ENCODE results near the gene ST8SIA6.
"Not testable (repeated sequence)": the region's sequence is repeated elsewhere in the genome, so short reads cannot be mapped to it uniquely, and the experiment has no call there.

Gene ST8SIA6

DNA sequence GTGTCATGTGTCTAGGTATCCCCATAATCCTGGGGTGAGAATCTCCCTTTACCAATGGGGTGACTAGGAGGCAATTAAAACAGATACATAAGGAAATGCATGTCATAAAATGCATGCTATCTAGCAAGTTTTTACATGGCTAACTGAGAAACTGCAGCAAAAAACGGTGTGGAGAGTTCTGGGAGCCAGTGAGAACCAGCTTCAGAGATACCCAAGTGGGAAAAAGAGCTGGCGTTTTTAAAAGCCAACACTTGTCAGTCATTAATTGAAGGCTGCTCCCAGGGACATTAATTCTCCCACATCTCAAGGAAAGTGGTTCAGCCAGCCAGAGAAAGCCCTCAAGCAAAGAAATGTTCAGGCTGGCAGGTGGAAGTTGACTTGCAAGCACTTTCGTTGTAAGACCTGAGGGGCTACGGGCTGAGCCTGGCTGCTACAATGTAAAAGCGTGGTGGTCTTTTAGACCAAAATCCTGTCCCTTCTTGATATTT, 28.1 kb downstream of the ST8SIA6 start:
- DNase-seq (ENCODE audit: low read depth in 3 of 3), result no peak

- DNase-seq (ENCODE audit: low read depth in 3 of 3), result no peak
Measured at GRCh38 chr10:17425584-17426262, 28.7 kb downstream of the ST8SIA6 start.

GRCh38 chr10:17423632-17424186, 30.7 kb downstream of the ST8SIA6 start:
- DNase-seq (ENCODE audit: low read depth in 3 of 3), result no peak

DNA sequence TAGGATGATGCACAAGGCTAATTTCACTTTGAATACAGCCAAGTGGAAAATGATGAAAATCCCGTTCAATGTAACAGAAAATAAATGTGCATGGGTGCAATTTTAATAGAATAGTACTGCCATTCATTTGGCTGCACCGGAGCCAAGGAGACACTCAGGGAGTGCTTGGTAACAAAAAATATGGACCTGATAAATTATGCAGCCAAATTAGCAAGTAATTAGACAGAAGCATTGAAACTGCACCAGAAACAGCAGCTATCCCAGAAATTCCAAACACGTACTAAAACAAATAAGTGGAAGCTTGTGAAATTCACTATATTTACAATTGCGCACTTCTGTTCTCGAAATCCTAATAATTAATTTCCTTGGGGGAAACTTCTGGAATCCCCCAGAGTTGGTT, 31.5 kb downstream of the ST8SIA6 start:
- DNase-seq (ENCODE audit: low read depth in 3 of 3), result no peak

DNA sequence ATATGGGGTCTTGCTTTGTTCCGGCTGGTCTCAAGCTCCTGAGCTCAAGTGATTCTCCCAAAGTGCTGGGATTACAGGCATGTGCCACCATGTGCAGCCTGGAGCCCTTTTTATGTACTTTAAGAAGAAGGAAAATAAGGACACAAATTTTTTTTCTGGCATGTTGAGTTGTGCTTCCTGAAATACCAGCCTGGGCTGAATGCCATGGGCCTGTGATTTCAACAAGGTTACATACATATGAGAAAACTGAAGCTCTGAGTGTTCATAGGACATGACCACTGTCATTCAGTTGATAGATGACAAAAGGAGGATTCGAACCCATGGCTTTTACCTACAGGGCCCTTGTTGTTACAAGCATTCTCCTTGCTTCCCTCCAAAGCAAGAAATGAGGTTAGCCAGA, 36.1 kb downstream of the ST8SIA6 start:
- DNase-seq (ENCODE audit: low read depth in 3 of 3), result no peak

DNA sequence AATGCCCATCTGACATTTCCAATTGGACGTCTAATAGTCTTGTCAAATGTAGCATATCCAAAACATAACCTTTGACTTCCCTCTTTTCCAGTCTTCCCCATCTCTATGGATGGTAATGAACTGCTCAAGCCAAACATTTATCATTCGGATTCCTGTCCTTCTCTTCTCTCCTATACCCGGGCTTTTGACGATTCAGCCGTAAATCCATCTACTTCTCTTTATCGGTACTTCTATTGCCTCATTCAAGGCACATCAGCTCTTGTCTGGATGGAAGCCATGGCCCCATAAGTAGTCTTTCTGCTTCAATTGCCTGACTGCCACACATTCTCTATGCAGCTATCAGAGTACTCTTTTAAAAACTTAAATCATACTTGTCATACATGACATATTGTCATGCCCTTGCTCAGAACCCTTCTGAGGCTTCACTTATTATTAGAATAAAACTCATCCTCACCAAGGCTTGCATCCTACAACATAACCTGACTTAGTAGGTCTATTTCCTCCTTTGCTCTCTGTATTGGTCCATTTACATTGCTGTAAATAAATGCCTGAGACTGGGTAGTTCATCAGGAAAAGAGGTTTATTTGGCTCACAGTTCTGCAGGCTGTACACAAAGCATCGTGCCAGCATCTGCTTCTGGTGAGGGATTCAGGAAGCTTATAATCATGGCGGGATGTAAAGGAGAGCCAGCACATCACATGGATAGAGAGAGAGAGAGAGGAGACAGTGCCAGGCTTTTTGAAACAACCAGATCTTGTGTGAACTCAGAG, 37.8 kb downstream of the ST8SIA6 start:
- no peak for DNase-seq (ENCODE audit: low read depth in 3 of 3)

DNA sequence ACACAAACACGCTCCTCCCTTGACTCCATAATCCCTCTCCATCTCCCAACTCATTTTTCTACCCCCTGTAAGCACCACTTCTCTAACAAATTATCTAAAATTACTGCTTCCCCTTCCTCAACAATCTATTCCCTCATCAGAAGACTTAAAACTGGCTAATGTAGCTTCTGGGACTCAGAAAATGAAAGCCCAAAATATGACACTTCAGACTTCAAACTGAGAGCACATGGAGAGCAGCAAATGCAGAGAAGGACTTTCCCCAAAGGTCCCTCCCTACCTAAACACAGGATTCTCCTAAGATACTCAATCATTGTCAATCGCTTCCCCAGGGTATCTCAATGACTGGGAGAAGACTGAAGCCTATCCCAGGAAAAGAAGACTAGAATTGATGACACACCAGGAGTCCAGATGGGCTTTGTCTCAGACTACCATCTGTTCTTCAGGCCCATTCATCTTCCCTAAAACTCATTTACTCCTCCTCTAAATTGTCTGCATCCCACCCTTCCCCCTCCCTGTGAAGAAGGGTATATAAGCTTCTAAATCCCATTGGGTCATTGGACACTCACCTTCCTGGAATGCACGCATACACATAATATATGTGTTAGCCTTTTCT, 39.2 kb downstream of the ST8SIA6 start:
- no peak for DNase-seq (ENCODE audit: low read depth in 3 of 3)

DNA sequence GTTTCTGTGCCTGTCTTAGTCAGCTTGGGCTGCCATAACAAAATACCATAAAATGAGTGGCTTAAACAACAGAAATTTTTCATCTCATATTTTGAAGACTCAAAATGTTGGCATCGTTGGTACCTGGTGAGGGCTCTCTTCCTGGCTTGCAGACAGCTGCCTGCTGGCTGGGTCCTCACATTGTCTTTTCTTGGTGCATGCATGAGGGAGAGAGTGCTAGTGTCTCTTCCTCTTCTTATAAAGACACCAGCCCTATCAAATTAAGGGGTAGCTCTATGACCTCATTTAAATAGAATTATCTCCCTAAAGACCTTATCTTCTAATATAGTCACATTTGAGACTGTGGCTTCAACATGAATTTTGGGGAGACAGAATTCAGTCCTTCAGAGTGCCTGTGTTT, 39.9 kb downstream of the ST8SIA6 start:
- no peak for DNase-seq (ENCODE audit: low read depth in 3 of 3)

DNA sequence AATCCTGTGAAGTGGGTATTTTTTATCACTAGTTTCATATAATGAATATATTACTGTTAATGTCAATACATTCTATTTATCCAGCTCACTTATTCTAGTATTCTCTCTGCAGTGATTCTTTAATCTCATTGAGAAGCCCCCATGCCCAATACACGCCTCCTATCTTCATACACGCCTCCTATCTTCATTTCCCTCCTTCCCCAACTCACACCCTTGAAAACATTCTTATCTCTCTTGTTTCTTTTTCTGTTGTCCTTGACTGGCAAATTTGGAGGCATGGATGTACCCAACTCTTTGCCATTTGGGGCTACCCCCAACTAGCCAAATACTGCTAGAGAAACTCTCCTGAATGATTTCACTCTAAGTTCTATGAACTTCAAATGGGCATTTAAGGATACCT, 40.5 kb downstream of the ST8SIA6 start:
- DNase-seq (ENCODE audit: low read depth in 3 of 3), result no peak

- DNase-seq (ENCODE audit: low read depth in 3 of 3), result no peak
Measured at GRCh38 chr10:17412323-17412722, 42.1 kb downstream of the ST8SIA6 start.

DNA sequence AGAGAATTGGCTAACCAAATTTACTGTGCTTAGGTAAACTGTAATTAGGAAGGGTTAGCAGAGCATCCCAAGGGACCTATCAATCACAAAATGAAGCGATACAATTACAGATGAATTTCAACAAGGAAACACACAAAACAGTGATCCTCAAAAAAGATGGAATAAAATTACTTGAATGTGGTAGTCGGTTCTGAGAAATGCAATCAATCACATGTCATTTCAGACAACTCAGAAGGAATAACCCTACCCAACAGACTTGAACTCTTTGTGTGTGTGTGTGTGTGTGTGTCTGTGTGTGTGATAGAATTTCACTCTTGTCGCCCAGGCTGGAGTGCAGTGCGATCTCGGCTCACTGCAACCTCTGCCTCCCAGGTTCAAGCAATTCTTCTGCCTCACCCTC, 43.5 kb downstream of the ST8SIA6 start:
- no peak for DNase-seq (ENCODE audit: low read depth in 3 of 3)

- DNase-seq (ENCODE audit: low read depth in 3 of 3), result no peak
Measured at GRCh38 chr10:17409170-17409733, 45.1 kb downstream of the ST8SIA6 start.

DNA sequence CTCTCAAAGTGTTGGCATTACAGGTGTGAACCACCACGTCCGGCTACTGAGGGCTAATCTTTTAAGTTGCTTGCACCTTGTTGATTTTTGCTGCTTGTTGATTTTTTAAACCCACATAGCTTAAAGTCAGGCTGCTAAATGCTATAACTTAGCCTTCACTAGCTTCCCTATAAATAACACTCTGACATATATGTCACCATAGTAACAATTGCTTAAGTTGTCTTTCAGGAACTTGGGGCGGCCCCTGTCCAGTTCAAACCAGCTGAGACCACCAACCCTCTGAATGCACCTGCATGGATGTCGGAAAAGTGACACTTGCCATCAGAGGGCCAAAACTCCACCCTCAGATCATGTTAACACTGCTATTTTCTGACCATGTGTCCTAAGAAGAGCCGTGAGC, 47.3 kb downstream of the ST8SIA6 start:
- DNase-seq (ENCODE audit: low read depth in 3 of 3), result no peak

DNA sequence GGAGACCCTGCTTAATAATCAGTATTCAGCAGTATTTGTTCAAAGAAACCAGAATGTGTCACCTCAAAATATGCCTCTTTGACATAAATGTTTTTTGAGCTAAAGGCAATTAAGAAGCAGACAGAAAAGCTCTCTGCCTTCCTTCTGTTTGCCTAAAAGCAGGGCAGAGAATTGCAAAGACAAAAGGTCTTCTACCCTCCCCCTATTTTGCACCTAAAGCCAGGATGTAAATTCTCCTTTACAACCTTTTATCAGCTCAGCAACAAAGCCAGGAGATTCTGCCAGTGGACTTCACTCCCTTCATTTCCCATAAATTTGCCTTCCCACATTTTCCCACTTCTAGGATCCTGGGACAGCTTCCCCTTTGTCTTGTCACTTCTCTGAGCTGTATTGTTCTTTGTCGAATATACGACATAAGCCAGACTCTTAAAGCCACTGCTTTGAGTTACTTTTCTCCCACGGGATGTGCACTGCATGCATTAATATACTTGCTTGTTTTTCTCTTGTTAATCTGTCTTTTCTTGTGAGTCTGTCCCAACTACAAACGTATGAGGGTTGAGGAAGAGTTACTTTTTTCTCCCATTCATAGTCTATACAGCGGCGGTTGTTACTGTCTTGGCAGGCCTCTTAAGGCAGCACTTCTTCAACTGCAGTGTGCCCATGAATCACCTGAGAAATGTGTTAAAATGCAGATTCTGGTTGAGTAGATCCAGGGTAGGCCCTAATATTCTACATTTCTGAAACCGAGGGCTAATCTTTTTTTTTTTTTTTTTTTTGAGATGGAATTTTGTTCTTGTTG, 48.2 kb downstream of the ST8SIA6 start:
- no peak for DNase-seq (ENCODE audit: low read depth in 3 of 3)

GRCh38 chr10:17403161-17403560, 51.2 kb downstream of the ST8SIA6 start:
- no peak for DNase-seq (ENCODE audit: low read depth in 3 of 3)

GRCh38 chr10:17402040-17402439, 52.4 kb downstream of the ST8SIA6 start:
- DNase-seq (ENCODE audit: low read depth in 3 of 3), result not testable (repeated sequence)

DNA sequence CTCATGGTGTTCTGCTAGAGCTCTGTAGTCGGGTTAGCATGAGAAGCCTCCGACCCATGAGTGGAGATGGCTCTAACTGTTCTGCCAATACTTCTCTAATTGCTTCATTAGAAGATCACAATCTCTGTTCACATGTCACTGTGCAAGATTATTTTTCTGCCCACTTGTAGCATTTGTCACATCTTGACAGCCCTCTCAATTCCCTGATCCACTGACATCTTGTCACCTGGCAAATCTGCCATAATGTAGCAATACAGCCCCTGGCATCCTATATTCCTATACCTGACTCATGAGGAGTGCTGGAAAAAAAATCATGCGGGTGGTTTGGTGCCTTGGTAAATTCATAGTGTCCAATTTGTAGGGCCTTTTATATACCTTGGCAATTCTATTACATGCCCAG, 58.4 kb downstream of the ST8SIA6 start:
- DNase-seq (ENCODE audit: low read depth in 3 of 3), result no peak

DNA sequence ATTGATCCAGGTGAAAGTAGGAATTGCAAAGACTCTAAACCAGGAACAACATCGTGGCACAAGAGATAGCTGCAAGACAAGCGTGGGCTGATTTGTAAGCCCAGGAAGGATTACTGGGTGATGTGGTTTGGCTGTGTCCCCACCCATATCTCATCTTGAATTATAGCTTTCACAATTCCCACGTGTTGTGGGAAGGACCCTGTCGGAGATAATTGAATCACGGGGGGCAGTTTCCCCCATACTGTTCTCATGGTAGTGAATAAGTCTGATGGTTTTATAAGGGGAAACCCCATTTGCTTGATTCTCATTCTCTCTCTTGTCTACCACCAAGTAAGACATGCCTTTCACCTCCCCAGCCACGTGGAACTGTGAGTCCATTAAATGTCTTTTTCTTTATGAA, 59.5 kb downstream of the ST8SIA6 start:
- DNase-seq (ENCODE audit: low read depth in 3 of 3), result peak in 1 of 3 donors; percentile 4

DNA sequence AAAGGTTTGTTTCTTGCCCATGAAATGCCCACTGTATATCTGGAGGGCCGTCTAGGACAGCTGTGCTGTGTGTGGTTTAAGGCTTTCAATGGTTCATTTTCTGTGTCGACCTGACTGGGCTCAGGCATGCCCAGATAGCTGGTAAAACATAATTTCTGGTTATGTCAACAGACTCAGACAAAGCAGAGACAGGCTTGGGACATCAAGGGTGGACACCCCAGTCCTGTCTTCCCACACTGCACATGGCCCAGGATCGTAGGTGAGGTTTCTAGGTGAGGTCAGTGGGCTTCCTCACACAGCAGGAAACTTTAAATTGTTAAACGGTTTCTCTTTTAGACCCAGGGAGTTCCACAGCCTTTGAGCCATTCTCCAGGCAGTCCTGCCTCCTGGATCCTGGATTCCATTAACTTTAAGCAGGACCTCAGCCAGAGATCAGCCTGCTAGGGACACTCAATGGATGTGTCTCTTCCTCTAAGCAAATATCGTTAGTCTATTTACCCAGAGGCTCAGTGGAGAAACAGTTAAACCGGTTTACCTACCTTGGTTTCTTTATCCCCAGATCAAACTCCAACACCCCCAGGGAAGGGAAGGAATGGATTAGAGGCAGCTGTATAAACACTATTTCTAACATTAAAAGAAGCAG, 66.4 kb downstream of the ST8SIA6 start:
- DNase-seq (ENCODE audit: low read depth in 3 of 3), result no peak

- DNase-seq (ENCODE audit: low read depth in 3 of 3), result no peak
Measured at GRCh38 chr10:17386616-17387075, 67.7 kb downstream of the ST8SIA6 start.

DNA sequence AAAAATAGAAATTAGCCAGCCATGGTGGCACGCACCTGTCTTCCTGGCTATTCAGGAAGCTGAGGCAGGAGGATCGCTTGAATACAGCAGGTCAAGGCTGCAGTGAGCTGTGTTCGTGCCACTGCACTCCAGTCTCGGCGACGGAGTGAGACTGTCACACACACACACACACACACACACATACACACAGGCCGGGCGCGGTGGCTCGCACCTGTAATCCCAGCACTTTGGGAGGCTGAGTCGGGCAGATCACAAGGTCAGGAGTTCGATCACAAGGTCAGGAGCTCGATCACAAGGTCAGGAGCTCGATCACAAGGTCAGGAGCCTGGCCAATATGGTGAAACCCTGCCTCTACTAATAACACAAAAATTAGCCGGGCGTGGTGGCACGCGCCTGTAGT, 68.4 kb downstream of the ST8SIA6 start:
- no peak for DNase-seq (ENCODE audit: low read depth in 3 of 3)

Data from stimulated activated CD4-positive, alpha-beta T cell treated with anti-CD3 and anti-CD28 coated beads, TNF-alpha, amount 100 ng/mL, for 48 hours (primary cell).